SK-N-SH treated with all-trans-retinoic acid at 6 μM for 48 hours (cell line): ENCODE data around the gene FLT1.

Experiments used
- ATAC-seq: fragments of 200-7000 bp; cut with Tn5 transposase; 3 replicates; pipeline ENCODE4 v1.9.1; 2020; ENCODE audit warnings: mild to moderate bottlenecking, moderate library complexity
- BACH2 ChIP-seq: fragments of 250-450 bp; sonication (Bioruptor Pico); IDR thresholded peaks from 2 replicates; pipeline ENCODE4 v1.9.0; 2021; ENCODE audit warnings: mild to moderate bottlenecking, borderline replicate concordance
- CREB5 ChIP-seq: fragments of 250-450 bp; sonication (Bioruptor Pico); IDR thresholded peaks from 2 replicates; pipeline ENCODE4 v1.5.1; 2020; ENCODE audit warnings: low read depth, mild to moderate bottlenecking, moderate library complexity
- CSDC2 ChIP-seq: fragments of 250-450 bp; sonication (Bioruptor Pico); IDR thresholded peaks from 2 replicates; pipeline ENCODE4 v1.5.0; 2020; ENCODE audit warnings: mild to moderate bottlenecking, moderate library complexity
- CSRNP3 ChIP-seq: fragments of 250-450 bp; sonication (Bioruptor Pico); IDR thresholded peaks from 2 replicates; pipeline ENCODE4 v1.5.1; 2021; ENCODE audit warnings: mild to moderate bottlenecking, moderate library complexity
- ESRRG ChIP-seq: fragments of 250-450 bp; sonication (Bioruptor Pico); IDR thresholded peaks from 2 replicates; pipeline ENCODE4 v1.6.1; 2021; ENCODE audit warnings: mild to moderate bottlenecking
- GLIS3 ChIP-seq: fragments of 250-450 bp; sonication (Bioruptor Pico); IDR thresholded peaks from 2 replicates; pipeline ENCODE4 v1.5.0; 2020; ENCODE audit warnings: mild to moderate bottlenecking, moderate library complexity
- ISL1 ChIP-seq: fragments of 250-450 bp; sonication (Bioruptor Pico); IDR thresholded peaks from 2 replicates; pipeline ENCODE4 v2.1.2; 2022; ENCODE audit warnings: mild to moderate bottlenecking, moderate library complexity
- OSR1 ChIP-seq: fragments of 250-450 bp; sonication (Bioruptor Pico); IDR thresholded peaks from 2 replicates; pipeline ENCODE4 v1.8.0; 2022; ENCODE audit warnings: moderate library complexity, mild to moderate bottlenecking, inconsistent platforms
- PATZ1 ChIP-seq: fragments of 250-450 bp; sonication (Bioruptor Pico); IDR thresholded peaks from 2 replicates; pipeline ENCODE4 v1.8.0; 2020; ENCODE audit warnings: mild to moderate bottlenecking, moderate library complexity, borderline replicate concordance
- POU6F1 ChIP-seq: fragments of 250-450 bp; sonication (Bioruptor Pico); IDR thresholded peaks from 2 replicates; pipeline ENCODE4 v1.8.0; 2021; ENCODE audit warnings: low read depth, mild to moderate bottlenecking, moderate library complexity, borderline replicate concordance
- PPARA ChIP-seq: fragments of 250-450 bp; sonication (Bioruptor Pico); IDR thresholded peaks from 2 replicates; pipeline ENCODE4 v1.5.0; 2020; ENCODE audit warnings: mild to moderate bottlenecking, borderline replicate concordance
- RARB ChIP-seq: fragments of 250-450 bp; sonication (Bioruptor Pico); IDR thresholded peaks from 2 replicates; pipeline ENCODE4 v1.8.0; 2021; ENCODE audit warnings: mild to moderate bottlenecking, moderate library complexity
- SNAI2 ChIP-seq: fragments of 250-450 bp; sonication (Bioruptor Pico); IDR thresholded peaks from 2 replicates; pipeline ENCODE4 v1.5.0; 2020; ENCODE audit warnings: mild to moderate bottlenecking, moderate library complexity
- TCF4 ChIP-seq: fragments of 250-450 bp; sonication (Bioruptor Pico); IDR thresholded peaks from 2 replicates; pipeline ENCODE4 v1.8.0; 2021; ENCODE audit warnings: mild to moderate bottlenecking, moderate library complexity, borderline replicate concordance
- TOX ChIP-seq: fragments of 250-450 bp; sonication (Bioruptor Pico); IDR thresholded peaks from 2 replicates; pipeline ENCODE4 v1.8.0; 2021; ENCODE audit warnings: mild to moderate bottlenecking, moderate library complexity, borderline replicate concordance
- TSHZ2 ChIP-seq: fragments of 250-450 bp; sonication (Bioruptor Pico); IDR thresholded peaks from 2 replicates; pipeline ENCODE4 v1.5.0; 2020; ENCODE audit warnings: mild to moderate bottlenecking, moderate library complexity
- ZC3H10 ChIP-seq: fragments of 250-450 bp; sonication (Bioruptor Pico); IDR thresholded peaks from 2 replicates; pipeline ENCODE4 v1.5.1; 2021; ENCODE audit warnings: mild to moderate bottlenecking, moderate library complexity
- ZFP3 ChIP-seq: fragments of 250-450 bp; sonication (Bioruptor Pico); IDR thresholded peaks from 2 replicates; pipeline ENCODE4 v1.5.0; 2020; ENCODE audit warnings: mild to moderate bottlenecking, moderate library complexity
- ZFP30 ChIP-seq: fragments of 450-650 bp; formaldehyde crosslinking; IDR thresholded peaks from 2 replicates; pipeline ENCODE4 v1.5.0; 2022; ENCODE audit warnings: mild to moderate bottlenecking, moderate library complexity
- ZNF565 ChIP-seq: fragments of 450-650 bp; formaldehyde crosslinking; conservative IDR thresholded peaks from 2 replicates; pipeline ENCODE4 v1.5.0; 2020; ENCODE audit warnings: low read depth, mild to moderate bottlenecking, moderate library complexity
- ZNF8 ChIP-seq: fragments of 450-650 bp; formaldehyde crosslinking; IDR thresholded peaks from 2 replicates; pipeline ENCODE4 v1.5.0; 2020; ENCODE audit warnings: mild to moderate bottlenecking, moderate library complexity

Gene FLT1

GRCh38 chr13:28380319-28380718 is 114.6 kb downstream of the FLT1 start:
- TF ChIP-seq POU6F1 (no peak), CREB5 (CRISPR knock-in tag) (no peak), OSR1 (CRISPR knock-in tag) (no peak), ZC3H10 (CRISPR knock-in tag) (no peak), BACH2 (CRISPR knock-in tag) (no peak), ZNF8 (CRISPR knock-in tag) (no peak), ZFP3 (CRISPR knock-in tag) (no peak), GLIS3 (CRISPR knock-in tag) (no peak), TSHZ2 (CRISPR knock-in tag) (no peak), SNAI2 (CRISPR knock-in tag) (no peak), TOX (CRISPR knock-in tag) (no peak), RARB (CRISPR knock-in tag) (no peak), CSRNP3 (CRISPR knock-in tag) (no peak), ZNF565 (CRISPR knock-in tag) (no peak), ISL1 (CRISPR knock-in tag) (no peak), ZFP30 (no peak), CSDC2 (CRISPR knock-in tag) (no peak), ESRRG (CRISPR knock-in tag) (no peak), TCF4 (CRISPR knock-in tag) (no peak)
- ATAC-seq, result no peak

GRCh38 chr13:28379371-28380083 is 115.4 kb downstream of the FLT1 start:
- TF ChIP-seq BACH2 (CRISPR knock-in tag) (no peak), CSDC2 (CRISPR knock-in tag) (no peak), TOX (CRISPR knock-in tag) (no peak), ZC3H10 (CRISPR knock-in tag) (no peak), TSHZ2 (CRISPR knock-in tag) (no peak), OSR1 (CRISPR knock-in tag) (no peak), CREB5 (CRISPR knock-in tag) (no peak), ZFP30 (no peak), PPARA (CRISPR knock-in tag) (no peak), PATZ1 (CRISPR knock-in tag) (no peak)
- no peak for ATAC-seq
